Stomach (tissue), 9 donors: ENCODE measurements around the gene RAB33A. TPM values are rescaled to one million over a fixed set of nuclear protein-coding genes. Genes with fewer than 3 reads are reported as not detected.

Experiments
- DNase-seq, 2 donors: peaks; one replicate each; pipeline versions ENCODE4 v3.0.0 to v3.0.0-alpha.2; 2013 to 2019
- H3K27ac ChIP-seq, 5 donors: fragments of 200-600 bp in 4 of 5; sonication (generic) in 4 of 5; one replicate each; pipeline ENCODE4 v1.5.1; 2013 to 2019; ENCODE audit warnings: mild to moderate bottlenecking in 1 of 5, moderate library complexity in 1 of 5
- H3K27me3 ChIP-seq, 3 donors: fragments of 200-600 bp; sonication (generic); one replicate each; pipeline ENCODE4 v1.5.1; 2017 to 2019; ENCODE audit warnings: mixed run types in 1 of 3
- H3K36me3 ChIP-seq, 4 donors: fragments of 200-600 bp; sonication (generic); 1 replicate in 3 of 4; 2 replicates in 1 of 4; pipeline ENCODE4 v1.5.1; 2016 to 2019
- H3K4me1 ChIP-seq, 4 donors: fragments of 200-600 bp; sonication (generic); one replicate each; pipeline ENCODE4 v1.5.1; 2016 to 2019
- H3K4me3 ChIP-seq, 4 donors: fragments of 200-600 bp; sonication (generic) in 3 of 4; one replicate each; pipeline ENCODE4 v1.5.1; 2016 to 2019; ENCODE audit warnings: mild to moderate bottlenecking in 1 of 4
- H3K9me3 ChIP-seq, 4 donors: fragments of 200-600 bp; sonication (generic); one replicate each; pipeline ENCODE4 v1.5.1; 2016 to 2019
- EP300 ChIP-seq: sonication (generic); formaldehyde crosslinking; IDR thresholded peaks from one replicate; pipeline ENCODE4 v1.6.1; 2017; ENCODE audit warnings: antibody characterized with exemption
- POLR2A ChIP-seq, 4 donors: fragments of 450-650 bp; IDR thresholded peaks; one replicate each; pipeline ENCODE4 v1.6.1; 2016; ENCODE audit warnings: antibody characterized with exemption in 4 of 4, control low read depth in 2 of 4, mild to moderate bottlenecking in 1 of 4, moderate library complexity in 1 of 4
- POLR2AphosphoS5 ChIP-seq, 3 donors: sonication (generic); formaldehyde crosslinking; IDR thresholded peaks; one replicate each; pipeline ENCODE4 v1.6.1; 2016; ENCODE audit warnings: antibody characterized with exemption in 3 of 3
- WGBS, 5 donors: extraction: QIAGEN DNeasy Blood & Tissue Kit in 3 of 5; methylation state at CpG; one replicate each; pipeline versions ENCODE4 v1.1.5 to v1.1.7; 2013 to 2018; 5-methylcytosine and 5-hydroxymethylcytosine counted together
- intact Hi-C: fragments of 100-400 bp; cut with DNase I; formaldehyde crosslinking; loops from one replicate; pipeline ENCODE4 v1.15.1; 2023; ENCODE audit warnings: low total_unique reads
- polyA plus RNA-seq, 3 donors: library from polyadenylated mRNA; stranded (reverse); fragments of 200-250 nt; gene quantifications; one replicate each; pipeline ENCODE4 v1.2.3, GENCODE V29; 2013
- total RNA-seq, 5 donors: library from RNA; depleted of rRNA; stranded (reverse); fragments of >200 nt; gene quantifications; one replicate each; pipeline versions ENCODE4 v1.1.0 to v1.2.3, GENCODE V29; 2014 to 2016
- TF ChIP-seq, protein P1 (sequence below), 7 experiments: fragments of 450-650 bp in 4 of 7; fragments of 200-600 bp in 3 of 7; sonication (generic) in 3 of 7; IDR thresholded peaks; one replicate each; pipeline ENCODE4 v1.5.1; 2016 to 2019; ENCODE audit warnings: antibody characterized with exemption in 7 of 7, control low read depth in 2 of 7, mild to moderate bottlenecking in 1 of 7
- donor health status: healthy with polysubstance abuse.
- donor health status: Bipolar disorder and iron deficiency.
- donor health status: healthy.

The RAB33A gene
- total and polyA plus RNA-seq, 8 donors: 0.75 to 1.7 (median 0.91) TPM; not detected in 4

DNA sequence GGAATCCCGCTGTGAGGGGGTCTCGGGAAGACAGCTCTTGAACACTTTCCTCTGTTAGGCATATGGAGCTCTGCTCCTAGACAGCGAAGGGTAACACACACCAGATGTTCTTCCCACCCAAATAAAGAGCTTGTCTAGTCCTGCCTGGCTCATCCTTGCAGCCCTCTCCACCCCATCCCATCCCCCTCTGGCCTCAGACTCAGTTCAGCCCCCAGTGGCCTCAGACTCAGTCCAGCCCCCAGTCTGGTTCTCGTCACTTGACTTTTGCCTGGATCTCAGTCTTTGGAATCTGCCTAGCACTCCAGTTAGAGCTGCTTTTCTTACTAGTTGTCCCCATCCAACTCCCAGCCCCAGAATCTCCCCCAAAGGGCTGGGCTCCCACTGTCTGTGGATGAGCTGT, 14.9 kb downstream of the RAB33A start:
- Histone ChIP-seq H3K27me3 (no peaks in the 10 kb centered on the region), H3K4me1 (no peaks in the 10 kb centered on the region), H3K36me3 (no peaks in the 10 kb centered on the region), H3K9me3 (no peaks in the 10 kb centered on the region), H3K4me3 (no peak overlapping the region), H3K27ac (no peak overlapping the region)
- DNase-seq: peak in 1 of 2 donors; percentile 81
- 55 to 88% (median 78%) methylated on average over 4 of the region's 4 CpGs for WGBS, 5 donors
- TF ChIP-seq POLR2A (IDR thresholded peaks at IDR 0.05): no peak
- TF ChIP-seq EP300: no peak
- TF ChIP-seq, protein P1, sequence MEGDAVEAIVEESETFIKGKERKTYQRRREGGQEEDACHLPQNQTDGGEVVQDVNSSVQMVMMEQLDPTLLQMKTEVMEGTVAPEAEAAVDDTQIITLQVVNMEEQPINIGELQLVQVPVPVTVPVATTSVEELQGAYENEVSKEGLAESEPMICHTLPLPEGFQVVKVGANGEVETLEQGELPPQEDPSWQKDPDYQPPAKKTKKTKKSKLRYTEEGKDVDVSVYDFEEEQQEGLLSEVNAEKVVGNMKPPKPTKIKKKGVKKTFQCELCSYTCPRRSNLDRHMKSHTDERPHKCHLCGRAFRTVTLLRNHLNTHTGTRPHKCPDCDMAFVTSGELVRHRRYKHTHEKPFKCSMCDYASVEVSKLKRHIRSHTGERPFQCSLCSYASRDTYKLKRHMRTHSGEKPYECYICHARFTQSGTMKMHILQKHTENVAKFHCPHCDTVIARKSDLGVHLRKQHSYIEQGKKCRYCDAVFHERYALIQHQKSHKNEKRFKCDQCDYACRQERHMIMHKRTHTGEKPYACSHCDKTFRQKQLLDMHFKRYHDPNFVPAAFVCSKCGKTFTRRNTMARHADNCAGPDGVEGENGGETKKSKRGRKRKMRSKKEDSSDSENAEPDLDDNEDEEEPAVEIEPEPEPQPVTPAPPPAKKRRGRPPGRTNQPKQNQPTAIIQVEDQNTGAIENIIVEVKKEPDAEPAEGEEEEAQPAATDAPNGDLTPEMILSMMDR (IDR thresholded peaks at IDR 0.05): no peak
- no peak for TF ChIP-seq POLR2AphosphoS5 (IDR thresholded peaks at IDR 0.05)
- intact Hi-C loops: no loop called here

DNA sequence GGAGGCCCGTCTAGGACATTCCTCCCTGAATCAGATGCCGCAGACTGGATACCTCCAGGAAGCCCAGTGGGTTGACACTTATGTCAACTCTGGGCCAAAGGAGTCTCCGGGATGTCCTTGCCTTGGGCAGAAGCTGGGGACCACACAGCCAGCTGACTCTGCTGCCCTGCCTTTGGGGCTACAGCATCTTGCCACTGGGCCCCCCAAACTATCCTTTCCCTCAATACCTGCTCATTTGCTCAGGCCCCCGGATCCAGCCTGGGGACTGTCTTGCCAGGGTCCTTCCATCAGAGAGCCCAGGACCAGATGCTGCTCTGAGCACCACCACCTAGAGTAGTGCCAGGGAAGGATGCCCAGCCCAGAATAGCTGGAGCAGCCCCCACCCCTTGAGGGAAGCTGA, 19.0 kb downstream of the RAB33A start:
- H3K27ac ChIP-seq: no peak overlapping the region
- DNase-seq: no peak
- H3K4me3 ChIP-seq: no peak overlapping the region
- TF ChIP-seq EP300: no peak
- no peak for TF ChIP-seq POLR2A (IDR thresholded peaks at IDR 0.05)
- TF ChIP-seq, protein P1 (IDR thresholded peaks at IDR 0.05): no peak
- TF ChIP-seq POLR2AphosphoS5 (IDR thresholded peaks at IDR 0.05): no peak
- no peaks in the 10 kb centered on the region for H3K27me3 ChIP-seq
- intact Hi-C loops: loop anchor here (5.0 kb wide), 1 partner anchor 108 kb away; no protein-coding TSS in a partner anchor
- no peaks in the 10 kb centered on the region for H3K36me3 ChIP-seq
- H3K9me3 ChIP-seq: no peaks in the 10 kb centered on the region
- 78 to 96% (median 86%) methylated on average over 2 to 4 of the region's 4 CpGs for WGBS, 5 donors
- H3K4me1 ChIP-seq: no peaks in the 10 kb centered on the region

DNA sequence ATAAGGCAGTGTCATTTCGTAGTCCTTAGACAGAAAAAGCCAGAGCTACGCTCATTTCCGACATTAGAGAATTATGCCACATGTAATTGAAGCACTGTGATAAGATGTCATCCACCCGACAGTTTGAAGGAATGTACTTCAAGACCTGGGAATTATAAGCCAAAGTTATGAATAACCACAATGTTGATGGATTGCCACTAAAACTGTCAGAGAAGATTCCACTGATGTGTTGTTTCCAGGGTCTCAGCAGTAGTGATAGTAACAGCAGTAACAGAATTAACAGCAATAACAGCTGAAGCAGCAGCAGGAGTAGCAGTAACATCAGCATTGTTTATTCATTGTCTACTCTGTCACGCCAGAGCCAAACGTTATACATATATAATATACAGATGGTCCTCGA, 24.7 kb downstream of the RAB33A start:
- no peak for DNase-seq
- Histone ChIP-seq H3K36me3 (no peaks in the 10 kb centered on the region), H3K9me3 (no peaks in the 10 kb centered on the region), H3K27me3 (no peaks in the 10 kb centered on the region), H3K4me1 (no peaks in the 10 kb centered on the region), H3K27ac (no peak overlapping the region), H3K4me3 (no peak overlapping the region)
- TF ChIP-seq POLR2AphosphoS5 (IDR thresholded peaks at IDR 0.05) (no peak), EP300 (no peak), POLR2A (IDR thresholded peaks at IDR 0.05) (no peak)
- 61 to 72% (median 67%) methylated on average over 7 of the region's 7 CpGs for WGBS, 5 donors
- intact Hi-C loops: no loop called here

DNA sequence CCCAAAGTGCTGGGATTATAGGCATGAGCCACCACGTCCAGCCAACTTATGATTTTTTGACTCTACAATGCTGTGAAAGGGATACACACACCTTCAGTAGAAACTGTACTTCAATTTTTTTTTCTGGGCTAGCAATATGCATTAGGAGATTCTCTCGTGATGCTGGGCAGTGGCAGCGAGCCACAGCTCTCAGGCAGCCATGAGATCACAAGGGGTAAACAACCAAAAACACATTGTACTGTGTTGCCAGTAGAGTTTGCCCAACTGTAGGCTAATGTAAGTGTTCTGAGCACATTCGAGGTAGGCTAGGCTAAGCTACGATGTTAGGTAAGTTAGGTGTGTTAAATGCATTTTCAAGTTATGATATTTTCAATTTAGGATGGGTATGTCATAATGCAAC, 25.7 kb downstream of the RAB33A start:
- Histone ChIP-seq H3K9me3 (no peaks in the 10 kb centered on the region), H3K36me3 (no peaks in the 10 kb centered on the region), H3K27ac (no peak overlapping the region), H3K4me3 (no peak overlapping the region), H3K4me1 (no peaks in the 10 kb centered on the region), H3K27me3 (no peaks in the 10 kb centered on the region)
- TF ChIP-seq EP300 (no peak), POLR2A (IDR thresholded peaks at IDR 0.05) (no peak), POLR2AphosphoS5 (IDR thresholded peaks at IDR 0.05) (no peak)
- TF ChIP-seq, protein P1 (IDR thresholded peaks at IDR 0.05): no peak
- DNase-seq: no peak
- intact Hi-C loops: no loop called here
- WGBS, 5 donors: 54 to 70% (median 61%) methylated on average over 5 of the region's 5 CpGs

DNA sequence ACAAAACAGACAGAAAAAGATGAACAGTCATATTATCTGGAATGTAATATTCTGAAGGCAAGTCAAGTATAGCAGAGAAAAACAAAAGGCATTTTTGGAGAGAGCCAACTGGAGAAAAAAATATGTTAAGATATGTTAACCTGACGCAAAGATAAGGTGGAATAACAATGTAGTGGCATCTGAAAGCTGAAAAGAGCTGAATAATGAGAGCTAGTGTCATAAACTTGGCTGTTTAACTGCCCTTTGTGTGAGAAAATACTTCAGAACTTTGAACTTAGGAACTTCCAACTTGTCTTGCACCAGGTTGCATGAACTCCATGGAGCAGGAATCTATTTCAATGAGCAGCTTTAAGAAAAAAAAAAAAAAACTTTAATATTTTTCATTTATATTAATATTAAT, 32.9 kb downstream of the RAB33A start:
- peaks cover 0 to 12% (median 9%) of the 10 kb centered on the region in 4 donors for H3K36me3 ChIP-seq
- DNase-seq: no peak
- H3K4me1 ChIP-seq: no peaks in the 10 kb centered on the region
- no peak overlapping the region for H3K4me3 ChIP-seq
- TF ChIP-seq POLR2A (IDR thresholded peaks at IDR 0.05) (no peak), POLR2AphosphoS5 (IDR thresholded peaks at IDR 0.05) (no peak), EP300 (no peak)
- TF ChIP-seq, protein P1 (IDR thresholded peaks at IDR 0.05): no peak
- 8 to 86% (median 71%) methylated on average over 1 of the region's 1 CpG for WGBS, 5 donors
- H3K27me3 ChIP-seq: no peaks in the 10 kb centered on the region
- no peaks in the 10 kb centered on the region for H3K9me3 ChIP-seq
- no peak overlapping the region for H3K27ac ChIP-seq
- intact Hi-C loops: no loop called here
